H9 (cell line): ENCODE results near the gene DIP2C. TPM values are rescaled to one million over a fixed set of nuclear protein-coding genes. Genes with fewer than 3 reads are reported as not detected.
A peak's percentile ranks its signal among the peaks of the same experiment; 100 is the strongest.

Experiments
- DNase-seq: peaks from one replicate; pipeline ENCODE4 v3.0.0-alpha.2; 2017
- H2AFZ ChIP-seq: one replicate; pipeline ENCODE4 v1.6.1; 2013; ENCODE audit warnings: mild to moderate bottlenecking, low read length, control low read depth, moderate library complexity
- H2AK5ac ChIP-seq: 2 replicates; pipeline ENCODE4 v1.6.1; 2013; ENCODE audit warnings: low read length, control low read depth, mixed read lengths; ENCODE audit not compliant: insufficient read length
- H2BK120ac ChIP-seq: one replicate; pipeline ENCODE4 v1.6.1; 2013; ENCODE audit warnings: low read depth, mild to moderate bottlenecking, low read length, control low read depth, inconsistent platforms; ENCODE audit not compliant: poor library complexity, severe bottlenecking
- H2BK12ac ChIP-seq: 2 replicates; pipeline ENCODE4 v1.6.1; 2013; ENCODE audit warnings: low read length, control low read depth, mixed read lengths, low read depth; ENCODE audit not compliant: insufficient read length
- H2BK15ac ChIP-seq: 2 replicates; pipeline ENCODE4 v1.6.1; 2013; ENCODE audit warnings: low read depth, low read length, control low read depth
- H2BK20ac ChIP-seq: one replicate; pipeline ENCODE4 v1.6.1; 2013; ENCODE audit warnings: low read depth, mild to moderate bottlenecking, low read length, control low read depth, inconsistent platforms; ENCODE audit not compliant: poor library complexity, severe bottlenecking
- H2BK5ac ChIP-seq: 2 replicates; pipeline ENCODE4 v1.6.1; 2013; ENCODE audit warnings: low read length, control low read depth, mixed read lengths; ENCODE audit not compliant: insufficient read length
- H3K14ac ChIP-seq: 2 replicates; pipeline ENCODE4 v1.6.1; 2013; ENCODE audit warnings: low read length, control low read depth; ENCODE audit not compliant: insufficient read depth
- H3K18ac ChIP-seq: 2 replicates; pipeline ENCODE4 v1.6.1; 2013; ENCODE audit warnings: low read depth, mild to moderate bottlenecking, mixed read lengths, low read length, control low read depth; ENCODE audit not compliant: insufficient read length
- H3K23ac ChIP-seq: 2 replicates; pipeline ENCODE4 v1.6.1; 2013; ENCODE audit warnings: low read length, control low read depth, mixed read lengths, low read depth; ENCODE audit not compliant: insufficient read length
- H3K23me2 ChIP-seq: 2 replicates; pipeline ENCODE4 v1.6.1; 2013; ENCODE audit warnings: low read depth, mild to moderate bottlenecking, mixed read lengths, low read length, control low read depth; ENCODE audit not compliant: insufficient read length, poor library complexity, severe bottlenecking
- H3K27ac ChIP-seq: 2 replicates; pipeline ENCODE4 v1.5.1; 2013; ENCODE audit warnings: low read length, control low read depth, mixed read lengths, low read depth; ENCODE audit not compliant: insufficient read length
- H3K27me3 ChIP-seq: 2 replicates; pipeline ENCODE4 v1.6.1; 2013; ENCODE audit warnings: low read length, control low read depth, inconsistent platforms; ENCODE audit not compliant: insufficient read depth
- H3K4ac ChIP-seq: 2 replicates; pipeline ENCODE4 v1.6.1; 2013; ENCODE audit warnings: low read depth, mild to moderate bottlenecking, control low read depth, inconsistent platforms, low read length, moderate library complexity
- H3K4me1 ChIP-seq: 2 replicates; pipeline ENCODE4 v1.6.1; 2013; ENCODE audit warnings: low read length, control low read depth, inconsistent platforms; ENCODE audit not compliant: insufficient read depth
- H3K4me2 ChIP-seq: 2 replicates; pipeline ENCODE4 v1.6.1; 2013; ENCODE audit warnings: low read length, control low read depth, mixed read lengths; ENCODE audit not compliant: insufficient read length, insufficient read depth
- H3K56ac ChIP-seq: 2 replicates; pipeline ENCODE4 v1.6.1; 2013; ENCODE audit warnings: low read depth, mild to moderate bottlenecking, mixed read lengths, low read length, control low read depth; ENCODE audit not compliant: insufficient read length
- H3K79me1 ChIP-seq: 2 replicates; pipeline ENCODE4 v1.6.1; 2013; ENCODE audit warnings: low read depth, mild to moderate bottlenecking, moderate library complexity, low read length, control low read depth, inconsistent platforms; ENCODE audit not compliant: insufficient read depth, poor library complexity, severe bottlenecking
- H3K79me2 ChIP-seq: 2 replicates; pipeline ENCODE4 v1.6.1; 2013; ENCODE audit warnings: low read length, control low read depth, inconsistent platforms; ENCODE audit not compliant: insufficient read depth
- H3K9ac ChIP-seq: 2 replicates; pipeline ENCODE4 v1.6.1; 2013; ENCODE audit warnings: low read length, control low read depth, mixed read lengths; ENCODE audit not compliant: insufficient read length; ENCODE audit errors: extremely low read depth
- H3K9me3 ChIP-seq: one replicate; pipeline ENCODE4 v1.6.1; 2013; ENCODE audit warnings: low read depth, low read length, inconsistent platforms; ENCODE audit not compliant: control insufficient read depth
- H3T11ph ChIP-seq: one replicate; pipeline ENCODE4 v1.6.1; 2013; ENCODE audit warnings: mild to moderate bottlenecking, low read length, control low read depth, inconsistent platforms
- H4K20me1 ChIP-seq: one replicate; pipeline ENCODE4 v1.6.1; 2013; ENCODE audit not compliant: control insufficient read depth, insufficient read length, insufficient read depth
- H4K5ac ChIP-seq: 2 replicates; pipeline ENCODE4 v1.6.1; 2013; ENCODE audit warnings: low read depth, mild to moderate bottlenecking, mixed read lengths, low read length, control low read depth; ENCODE audit not compliant: insufficient read length
- H4K8ac ChIP-seq: replicated peaks from 2 replicates; pipeline ENCODE4 v1.6.1; 2013; ENCODE audit warnings: low read length, control low read depth, mixed read lengths, low read depth; ENCODE audit not compliant: insufficient read length
- H4K91ac ChIP-seq: 2 replicates; pipeline ENCODE4 v1.6.1; 2013; ENCODE audit warnings: low read depth, mild to moderate bottlenecking, moderate library complexity, mixed read lengths, low read length, control low read depth; ENCODE audit not compliant: insufficient read length
- H3K27ac Mint-ChIP-seq, 3 experiments: 2 replicates in 2 of 3; 3 replicates in 1 of 3; pipeline ENCODE4 v1.8.0; 2020 to 2021; ENCODE audit warnings: mixed read lengths in 3 of 3, mild to moderate bottlenecking in 1 of 3, moderate library complexity in 1 of 3
- H3K27me3 Mint-ChIP-seq: 2 replicates; pipeline ENCODE4 v1.8.0; 2021; ENCODE audit warnings: low read depth, mild to moderate bottlenecking, moderate library complexity, mixed read lengths
- H3K36me3 Mint-ChIP-seq, 3 experiments: 2 replicates in 2 of 3; 3 replicates in 1 of 3; pipeline ENCODE4 v1.8.0; 2020 to 2021; ENCODE audit warnings: low read depth in 3 of 3, mixed read lengths in 3 of 3; ENCODE audit not compliant: insufficient read depth in 1 of 3
- H3K4me1 Mint-ChIP-seq, 2 experiments: 2 replicates each; pipeline ENCODE4 v1.8.0; 2020; ENCODE audit warnings: mixed read lengths in 2 of 2
- H3K4me3 Mint-ChIP-seq, 2 experiments: 2 replicates in 1 of 2; 3 replicates in 1 of 2; pipeline ENCODE4 v1.8.0; 2020 to 2021; ENCODE audit warnings: mild to moderate bottlenecking in 2 of 2, mixed read lengths in 2 of 2, moderate library complexity in 1 of 2
- H3K9me3 Mint-ChIP-seq, 2 experiments: 2 replicates in 1 of 2; 3 replicates in 1 of 2; pipeline ENCODE4 v1.8.0; 2020; ENCODE audit warnings: mild to moderate bottlenecking in 2 of 2, mixed read lengths in 2 of 2, moderate library complexity in 1 of 2
- CTCF ChIP-seq: fragments of 200-600 bp; sonication (generic); conservative IDR thresholded peaks from 3 replicates; pipeline ENCODE4 v1.8.0; 2021; ENCODE audit warnings: antibody characterized with exemption, mild to moderate bottlenecking
- WGBS: extraction: QIAGEN DNeasy Blood & Tissue Kit; methylation state at CpG from one replicate; pipeline ENCODE4 v1.1.7; 2013; ENCODE audit warnings: missing lambda C conversion rate, low lambda C conversion rate, mixed read lengths; ENCODE audit not compliant: insufficient read length; ENCODE audit errors: extremely low coverage; 5-methylcytosine and 5-hydroxymethylcytosine counted together
- total RNA-seq: library from RNA; stranded (reverse); gene quantifications from 2 replicates; pipeline ENCODE4 v1.2.1, GENCODE V29; 2021

Gene DIP2C
- total RNA-seq, 1 experiment from 2014 or later = 7.9 TPM

GRCh38 chr10:279655-280054, 409.8 kb downstream of the DIP2C start:
- no peak overlapping the region for H2BK12ac ChIP-seq
- no peak overlapping the region for H3K18ac ChIP-seq
- no peak overlapping the region for H3K4ac ChIP-seq
- H3K9ac ChIP-seq = no peak overlapping the region
- peak; percentile 43 for DNase-seq
- no peak overlapping the region for H4K5ac ChIP-seq
- Mint-ChIP-seq H3K27me3 (no peaks in the 10 kb centered on the region), H3K36me3 (peaks cover 2 to 15% (median 9%) of the 10 kb centered on the region in 3 experiments; a peak in 6 of 7 replicates), H3K4me3 (no peak overlapping the region), H3K9me3 (no peaks in the 10 kb centered on the region), H3K27ac (peak overlapping the region in 1 of 3 experiments; percentile 66; a peak in 2 of 7 replicates), H3K4me1 (peaks cover 9 to 10% of the 10 kb centered on the region in 2 experiments)
- no peak overlapping the region for H2AFZ ChIP-seq
- H4K8ac ChIP-seq = no peak overlapping the region
- H3T11ph ChIP-seq = no peak overlapping the region
- H3K27ac ChIP-seq = no peak overlapping the region
- H3K4me2 ChIP-seq = no peak overlapping the region
- TF ChIP-seq CTCF = peak; percentile 61
- H3K56ac ChIP-seq = no peak overlapping the region
- WGBS = no CpG with 5 or more reads among the region's 10 CpGs
- no peaks in the 10 kb centered on the region for H4K20me1 ChIP-seq
- H3K79me1 ChIP-seq = no peaks in the 10 kb centered on the region
- H4K91ac ChIP-seq = no peak overlapping the region
- peaks cover 2% of the 10 kb centered on the region; the same call in 1 of the 2 replicates for H3K4me1 ChIP-seq
- no peak overlapping the region for H2AK5ac ChIP-seq
- no peak overlapping the region for H3K23ac ChIP-seq
- H2BK15ac ChIP-seq = no peak overlapping the region
- H2BK120ac ChIP-seq = no peak overlapping the region
- H3K27me3 ChIP-seq = no peaks in the 10 kb centered on the region
- H3K9me3 ChIP-seq = no peaks in the 10 kb centered on the region
- no peak overlapping the region for H2BK5ac ChIP-seq
- peaks cover 4% of the 10 kb centered on the region for H3K23me2 ChIP-seq
- no peak overlapping the region for H3K14ac ChIP-seq
- H3K79me2 ChIP-seq = no peaks in the 10 kb centered on the region
- H2BK20ac ChIP-seq = no peak overlapping the region
